Superior temporal gyrus (tissue), 1 donor: Measurements from ENCODE around the gene SLC25A11.

Experiments used
- DNase-seq: peaks from one replicate; pipeline ENCODE4 v3.0.0-alpha.2; 2016; ENCODE audit errors: extremely low spot score

SLC25A11 gene

DNA sequence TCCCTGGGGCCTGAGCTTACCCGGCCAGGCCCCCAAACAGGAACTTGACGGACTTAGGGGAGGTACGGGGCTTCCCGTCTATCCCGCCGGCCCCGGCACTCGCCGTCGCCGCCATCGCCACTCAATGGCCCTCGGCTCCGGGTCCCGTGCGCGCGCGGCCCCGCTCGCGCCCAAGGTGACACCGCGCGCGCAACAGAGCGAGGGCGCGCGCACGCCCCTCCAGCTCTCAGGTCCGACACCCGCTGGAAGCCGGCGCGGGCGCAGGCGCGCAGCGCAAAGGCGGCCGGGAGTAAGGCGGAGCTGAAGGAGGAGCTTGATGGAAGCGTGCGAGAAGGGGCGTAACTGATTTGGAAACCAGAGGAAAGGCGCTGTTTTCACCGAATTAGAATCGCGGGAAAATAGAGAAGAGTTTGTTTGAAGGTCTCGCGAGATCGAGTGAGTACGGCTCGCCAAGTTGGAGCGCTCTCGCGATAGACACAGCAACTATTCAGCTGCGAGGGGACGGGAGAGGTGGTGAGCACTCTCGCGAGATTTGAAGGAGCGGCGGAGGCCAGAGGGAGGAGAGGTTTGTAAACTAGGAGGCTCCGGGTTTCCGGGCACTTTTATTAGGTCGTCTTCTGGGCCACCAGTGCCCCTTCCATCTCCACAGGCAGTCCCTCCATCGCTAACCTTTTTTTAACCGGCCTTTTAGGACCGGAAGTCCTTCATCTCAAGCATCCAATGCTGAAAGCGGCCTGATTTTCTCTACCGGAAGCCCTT is at the start of gene SLC25A11, which contains the start of gene RNF167:
Gene SLC25A11, minus strand, starts transcription at position 251 of the 759 bp plus-strand sequence. Its CDS starts 136 bp downstream, at position 115.
Gene RNF167, plus strand, starts transcription at position 473 of the 759 bp plus-strand sequence. CDS start 642 bp downstream, outside the sequence.
- DNase-seq, result peak; percentile 99

DNA sequence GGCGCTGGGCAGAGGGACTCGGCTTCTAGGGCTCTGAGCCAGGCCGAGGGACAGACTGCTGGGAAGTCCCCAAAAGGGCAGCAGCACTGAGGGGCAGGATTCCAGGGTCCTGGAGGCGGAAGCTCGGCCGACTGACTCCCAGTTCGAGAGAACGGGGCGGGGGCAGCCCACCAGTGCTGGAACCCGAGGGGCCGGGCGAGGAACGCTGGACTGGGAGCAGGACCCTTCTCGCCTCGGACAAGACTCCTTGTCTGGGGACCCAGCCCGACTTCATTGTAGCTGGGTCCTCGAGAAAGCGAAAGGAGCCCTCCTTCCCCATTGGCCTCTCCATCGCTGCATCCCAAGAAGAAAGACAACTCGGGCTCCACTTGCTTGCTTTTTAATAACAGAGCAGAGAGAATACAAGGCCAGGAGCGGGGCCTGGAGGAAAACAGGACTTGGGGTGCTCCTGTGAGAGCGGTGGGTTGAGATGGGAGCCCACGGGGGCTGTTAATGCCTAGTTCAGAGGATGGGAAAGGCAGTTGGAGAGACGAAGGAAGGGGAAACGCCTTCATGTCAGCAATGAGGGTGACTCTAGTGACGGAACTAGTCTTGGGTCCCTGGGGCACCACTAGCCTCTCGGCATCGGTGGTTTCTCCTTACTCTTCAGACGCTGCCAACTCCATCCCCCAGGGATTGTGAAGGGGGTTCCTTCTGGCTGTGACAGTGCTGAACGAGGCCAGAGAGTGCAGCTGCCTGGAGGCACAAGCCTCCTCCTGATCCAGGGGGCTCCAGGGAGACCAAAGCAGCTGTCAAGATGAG is 48.1 kb upstream of the SLC25A11 start:
- DNase-seq, result no peak

GRCh38 chr17:4986951-4987766 is 47.3 kb upstream of the SLC25A11 start, which contains the start of gene CAMTA2:
Gene CAMTA2 (minus strand): TSS chr17:4987675. CDS start chr17:4986222, 1,453 bp downstream.
- DNase-seq, result peak; percentile 86

GRCh38 chr17:4986403-4986802 is 46.6 kb upstream of the SLC25A11 start:
- no peak for DNase-seq

DNA sequence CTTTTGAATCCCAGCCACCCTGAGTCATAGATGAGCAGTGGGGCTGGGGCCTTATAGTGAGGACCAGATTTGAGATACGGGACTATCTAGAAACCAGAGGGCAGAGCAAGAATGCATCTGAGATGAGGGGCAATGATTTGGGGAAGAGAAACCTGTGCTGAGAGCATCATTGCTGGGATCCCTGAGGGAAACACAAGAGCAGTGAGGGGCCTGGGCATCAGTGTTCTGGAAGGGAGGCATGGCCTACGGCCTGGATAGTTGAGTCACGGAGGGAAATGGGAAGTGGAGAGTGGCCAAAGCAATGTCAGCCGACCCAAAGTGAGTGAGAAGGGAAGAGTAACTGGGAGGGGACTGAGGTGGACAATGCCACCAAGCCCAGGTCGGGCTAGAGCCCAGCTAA is 42.5 kb upstream of the SLC25A11 start:
- no peak for DNase-seq

GRCh38 chr17:4980644-4981216 is 40.9 kb upstream of the SLC25A11 start:
- peak; percentile 67 for DNase-seq

- no peak for DNase-seq
Observed at GRCh38 chr17:4978726-4979125, 38.9 kb upstream of the SLC25A11 start.

- no peak for DNase-seq
Observed at GRCh38 chr17:4974115-4974670, 34.3 kb upstream of the SLC25A11 start.

DNA sequence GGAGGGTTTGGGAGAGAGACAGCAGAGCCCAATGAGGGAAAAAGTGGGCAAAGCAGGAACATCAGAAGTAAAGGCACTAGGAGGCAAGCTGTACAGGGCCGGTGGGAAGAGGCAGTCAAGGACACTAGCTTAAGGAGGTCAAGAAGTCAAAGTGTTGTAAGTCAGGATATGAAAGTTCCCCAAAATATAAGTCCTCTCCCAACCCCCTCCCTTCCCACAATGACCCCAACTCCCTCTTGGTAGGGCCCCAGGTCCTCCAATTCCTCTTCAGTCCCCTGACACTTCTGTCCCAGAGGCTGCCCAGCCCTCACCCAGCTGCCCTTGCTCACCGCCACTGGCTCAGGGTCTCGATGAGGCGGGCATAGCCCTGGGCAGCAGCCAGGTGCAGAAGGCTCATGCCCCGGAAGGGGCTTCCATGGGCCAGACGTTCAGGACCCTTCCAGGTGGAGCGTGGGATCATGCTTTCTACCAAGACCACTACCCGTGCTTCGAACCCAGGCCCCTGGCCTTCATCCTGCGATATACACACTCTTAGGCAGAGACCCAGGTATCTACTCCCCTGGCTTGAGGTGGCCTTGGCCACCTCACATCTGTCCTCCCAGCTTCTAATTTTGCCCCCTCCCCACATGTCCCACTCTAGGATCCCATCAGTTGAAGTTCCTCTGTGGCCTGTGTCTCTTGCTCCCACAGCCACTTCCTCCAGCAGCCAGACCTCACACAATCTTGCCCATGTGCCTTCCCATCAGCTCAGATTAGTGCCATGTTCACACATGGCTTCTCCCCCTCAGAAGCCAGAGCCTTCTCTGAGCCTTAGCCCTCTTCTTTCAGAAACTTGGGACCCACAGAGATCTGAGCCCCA is 33.6 kb upstream of the SLC25A11 start:
- DNase-seq, result no peak

DNA sequence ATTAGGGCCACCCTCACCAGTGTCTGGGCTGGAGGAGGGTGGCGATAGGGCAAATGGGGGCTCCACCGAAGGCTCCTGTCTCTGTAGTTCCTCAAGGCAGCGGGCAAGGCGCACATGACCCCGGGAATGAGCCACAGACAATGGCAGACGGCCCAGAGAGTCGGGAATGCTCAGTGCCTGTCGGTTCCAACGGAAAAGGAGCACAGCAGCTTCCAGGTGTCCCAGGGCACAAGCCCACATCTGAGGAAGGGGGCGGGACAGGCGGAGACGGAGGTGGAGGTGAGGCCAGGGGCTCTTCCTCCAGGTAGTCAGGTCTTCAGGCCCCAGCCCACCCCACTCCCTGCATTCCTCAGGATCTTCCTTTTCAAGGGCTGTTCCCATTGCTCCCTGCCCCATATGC is 32.9 kb upstream of the SLC25A11 start:
- DNase-seq, result no peak

- no peak for DNase-seq
Observed at GRCh38 chr17:4972322-4972721, 32.5 kb upstream of the SLC25A11 start.

DNA sequence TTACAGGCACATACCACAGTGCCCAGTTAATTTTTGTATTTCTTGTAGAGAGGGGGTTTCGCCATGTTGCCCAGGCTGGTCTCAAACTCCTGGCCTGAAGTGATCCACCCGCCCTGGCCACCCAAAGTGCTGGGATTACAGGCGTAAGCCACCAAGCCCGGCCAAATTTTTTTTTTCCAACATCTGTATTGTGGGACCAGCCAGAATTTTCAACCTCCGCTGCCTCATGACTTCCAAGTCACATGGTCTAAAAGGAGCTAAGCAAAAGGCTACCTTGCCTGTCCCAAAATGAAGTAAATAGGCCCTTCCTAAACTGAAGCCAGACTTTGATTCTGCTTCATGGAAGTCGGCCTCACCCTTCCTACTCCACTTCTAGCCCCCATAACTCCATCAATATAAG is 32.0 kb upstream of the SLC25A11 start:
- DNase-seq, result no peak

DNA sequence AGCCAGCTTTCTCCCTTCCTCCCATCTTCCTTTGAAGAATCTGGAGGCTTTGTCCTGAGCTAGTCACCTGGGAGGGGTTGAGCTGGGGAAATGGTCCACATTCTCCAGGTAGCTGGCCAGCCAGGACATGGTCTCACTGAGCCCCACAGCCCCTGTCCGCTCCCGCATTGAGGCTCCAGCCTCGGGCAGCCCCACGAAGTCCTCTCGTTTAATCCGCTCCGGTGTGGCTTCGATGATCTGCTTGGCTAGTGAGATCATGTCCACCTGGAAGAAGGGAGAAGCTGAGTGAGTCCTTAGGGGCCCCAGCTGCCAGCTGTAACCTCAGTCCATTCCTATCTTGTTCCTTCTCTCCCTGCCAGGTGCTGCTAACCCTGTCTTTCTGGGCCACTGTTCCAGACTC is 30.4 kb upstream of the SLC25A11 start:
- DNase-seq, result no peak

GRCh38 chr17:4969551-4970173 is 29.8 kb upstream of the SLC25A11 start:
- DNase-seq, result no peak

DNA sequence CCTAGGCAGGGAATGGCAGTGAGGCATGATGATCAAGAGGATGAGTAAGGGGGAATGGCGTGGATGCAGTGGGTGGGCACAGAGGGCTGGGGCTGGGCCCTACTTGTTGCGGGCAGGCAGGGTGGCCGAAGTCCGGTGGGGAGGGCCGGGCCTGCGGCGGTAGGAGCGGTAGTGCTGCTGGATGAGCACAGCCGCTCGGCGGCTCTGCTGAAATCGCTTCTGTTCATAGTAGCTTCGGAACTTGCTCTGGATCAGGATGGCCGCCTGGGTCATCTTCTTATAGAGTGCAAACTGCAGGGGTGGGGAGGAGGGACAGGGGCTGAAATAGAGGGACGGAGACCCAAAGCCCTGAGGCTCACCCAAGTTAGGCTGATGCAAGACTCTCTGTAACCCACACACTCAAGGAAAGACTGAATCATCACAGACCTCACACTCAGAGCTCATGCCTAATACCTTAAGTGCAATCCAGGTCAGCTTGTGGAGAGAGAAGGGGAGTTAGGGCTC is 29.3 kb upstream of the SLC25A11 start:
- DNase-seq, result no peak

DNA sequence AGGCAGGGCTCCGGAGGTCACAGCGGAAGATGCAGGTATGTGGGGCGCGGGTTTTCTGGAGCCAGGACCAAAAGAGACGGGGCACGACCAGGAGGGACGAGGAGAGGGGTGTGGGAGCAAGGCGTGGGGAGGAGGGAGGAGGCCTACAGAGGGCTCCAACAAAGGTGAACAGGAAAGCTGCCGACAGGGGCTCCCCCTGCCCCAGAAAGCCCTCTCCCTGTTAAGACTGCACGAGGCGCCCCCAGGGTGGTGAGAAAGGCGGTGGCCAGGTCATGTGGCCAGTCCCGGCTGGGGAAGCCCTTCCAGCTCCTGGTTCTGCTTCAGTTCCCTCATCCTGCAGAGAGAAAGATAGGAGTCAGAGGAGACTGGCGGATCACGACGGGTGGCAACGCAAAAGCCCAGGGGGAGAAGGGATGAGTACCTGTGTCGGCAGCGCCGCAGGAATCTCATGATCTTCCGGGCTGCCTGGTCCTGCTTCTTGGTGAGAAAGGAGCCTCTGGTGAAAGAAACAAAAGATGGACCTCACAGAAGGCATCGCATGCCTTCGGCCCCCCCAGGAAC is 28.7 kb upstream of the SLC25A11 start:
- DNase-seq, result no peak

- DNase-seq, result peak; percentile 99
Observed at GRCh38 chr17:4967539-4968485, 28.0 kb upstream of the SLC25A11 start, which contains the start of gene SPAG7. Gene SPAG7 (minus strand): TSS chr17:4967817. CDS start chr17:4967804, 13 bp downstream.
